ENCODE data around the gene EPGN. TPM values are rescaled to one million over a fixed set of nuclear protein-coding genes. Genes with fewer than 3 reads are reported as not detected.

EPGN gene
- total RNA-seq, 3 donors from 2014 or later = 0.33 to 2.0 TPM; not detected in 1

DNA sequence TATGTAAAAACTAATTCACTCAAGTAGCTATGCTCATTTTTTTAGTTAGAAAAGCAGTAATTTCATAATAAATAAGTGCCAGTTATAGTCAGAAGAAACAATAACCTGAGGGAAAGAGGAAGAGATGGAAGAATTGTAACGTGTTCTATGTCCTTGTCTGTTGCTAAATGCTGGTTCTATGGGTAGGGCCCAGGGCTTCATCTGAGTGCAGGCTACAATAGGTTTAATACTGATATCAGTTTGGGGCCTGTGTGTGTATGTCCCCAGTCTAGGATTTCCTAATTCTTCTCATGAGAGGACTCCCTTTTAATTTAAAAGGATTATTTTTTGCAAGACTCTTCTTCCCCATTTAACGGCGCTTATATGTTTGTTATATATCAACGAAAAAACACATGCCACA is 53.4 kb downstream of the EPGN start:
- no peak overlapping the region for H3K4me3 ChIP-seq
- no peak for DNase-seq (ENCODE audit: low spot score in 2 of 2)
- H3K27ac ChIP-seq = no peak overlapping the region
- H3K27me3 ChIP-seq = peaks cover 0 to 6% of the 10 kb centered on the region in 2 donors
- TF ChIP-seq, protein P1, sequence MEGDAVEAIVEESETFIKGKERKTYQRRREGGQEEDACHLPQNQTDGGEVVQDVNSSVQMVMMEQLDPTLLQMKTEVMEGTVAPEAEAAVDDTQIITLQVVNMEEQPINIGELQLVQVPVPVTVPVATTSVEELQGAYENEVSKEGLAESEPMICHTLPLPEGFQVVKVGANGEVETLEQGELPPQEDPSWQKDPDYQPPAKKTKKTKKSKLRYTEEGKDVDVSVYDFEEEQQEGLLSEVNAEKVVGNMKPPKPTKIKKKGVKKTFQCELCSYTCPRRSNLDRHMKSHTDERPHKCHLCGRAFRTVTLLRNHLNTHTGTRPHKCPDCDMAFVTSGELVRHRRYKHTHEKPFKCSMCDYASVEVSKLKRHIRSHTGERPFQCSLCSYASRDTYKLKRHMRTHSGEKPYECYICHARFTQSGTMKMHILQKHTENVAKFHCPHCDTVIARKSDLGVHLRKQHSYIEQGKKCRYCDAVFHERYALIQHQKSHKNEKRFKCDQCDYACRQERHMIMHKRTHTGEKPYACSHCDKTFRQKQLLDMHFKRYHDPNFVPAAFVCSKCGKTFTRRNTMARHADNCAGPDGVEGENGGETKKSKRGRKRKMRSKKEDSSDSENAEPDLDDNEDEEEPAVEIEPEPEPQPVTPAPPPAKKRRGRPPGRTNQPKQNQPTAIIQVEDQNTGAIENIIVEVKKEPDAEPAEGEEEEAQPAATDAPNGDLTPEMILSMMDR (IDR thresholded peaks at IDR 0.05) = no peak
- TF ChIP-seq POLR2AphosphoS5 (IDR thresholded peaks at IDR 0.05) (no peak), POLR2A (IDR thresholded peaks at IDR 0.05) (no peak)
- no peaks in the 10 kb centered on the region for H3K36me3 ChIP-seq
- intact Hi-C loops (cut with DNase I; ENCODE audit: low total_unique reads) = no loop called here
- H3K4me1 ChIP-seq = no peaks in the 10 kb centered on the region
- no peaks in the 10 kb centered on the region for H3K9me3 ChIP-seq

DNA sequence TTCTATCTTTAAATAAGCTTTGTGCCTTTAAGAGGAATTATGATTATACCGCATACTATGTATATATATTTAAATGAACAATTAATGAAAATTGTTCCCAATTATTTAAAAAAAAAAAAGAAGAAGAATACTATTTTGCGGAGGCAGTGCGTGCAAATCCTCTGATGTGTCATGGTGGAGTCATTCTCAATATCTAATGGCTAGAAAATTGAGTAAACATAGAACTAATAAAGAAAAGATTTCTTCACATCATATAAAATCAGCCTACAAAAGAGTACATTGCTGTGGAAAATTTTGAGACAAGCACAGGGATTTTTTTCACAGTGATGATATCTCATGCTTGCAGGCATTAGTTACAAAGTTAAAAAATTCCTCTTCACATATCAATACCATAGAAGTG is 54.1 kb downstream of the EPGN start:
- Histone ChIP-seq H3K27me3 (peaks cover 0 to 6% of the 10 kb centered on the region in 2 donors), H3K9me3 (no peaks in the 10 kb centered on the region), H3K4me1 (no peaks in the 10 kb centered on the region), H3K4me3 (no peak overlapping the region), H3K36me3 (no peaks in the 10 kb centered on the region), H3K27ac (no peak overlapping the region)
- no peak for TF ChIP-seq POLR2A (IDR thresholded peaks at IDR 0.05)
- TF ChIP-seq, protein P1 (IDR thresholded peaks at IDR 0.05) = no peak
- TF ChIP-seq POLR2AphosphoS5 (IDR thresholded peaks at IDR 0.05) = no peak
- intact Hi-C loops (cut with DNase I; ENCODE audit: low total_unique reads) = no loop called here
- no peak for DNase-seq (ENCODE audit: low spot score in 2 of 2)

DNA sequence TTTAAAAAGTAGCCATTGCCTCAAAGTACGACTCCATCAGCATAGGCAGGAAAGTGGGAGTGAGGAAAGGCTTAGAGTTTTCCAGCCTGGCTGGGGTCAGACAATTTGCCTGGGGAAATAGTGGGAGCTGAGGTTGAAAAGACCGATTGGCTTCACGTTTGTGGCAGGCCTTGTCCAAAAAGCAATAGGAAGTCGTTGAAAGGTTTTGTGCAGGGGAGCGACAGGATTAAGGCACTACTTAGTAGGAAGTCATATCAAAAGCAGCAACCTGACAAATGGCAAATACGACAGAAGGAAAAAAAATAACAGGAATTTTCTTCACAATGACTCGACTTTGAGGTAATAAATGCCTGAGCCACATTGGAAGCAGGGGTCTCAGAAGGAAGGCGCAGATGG is 56.0 kb downstream of the EPGN start:
- no peaks in the 10 kb centered on the region for H3K36me3 ChIP-seq
- H3K27ac ChIP-seq = peak overlapping the region in 1 of 2 donors; percentile 60
- TF ChIP-seq, protein P1 (IDR thresholded peaks at IDR 0.05) = no peak
- no peak for TF ChIP-seq POLR2A (IDR thresholded peaks at IDR 0.05)
- TF ChIP-seq POLR2AphosphoS5 (IDR thresholded peaks at IDR 0.05) = no peak
- H3K4me3 ChIP-seq = peak overlapping the region in 1 of 3 donors; percentile 67
- H3K27me3 ChIP-seq = peaks cover 0 to 6% of the 10 kb centered on the region in 2 donors
- intact Hi-C loops (cut with DNase I; ENCODE audit: low total_unique reads) = no loop called here
- H3K4me1 ChIP-seq = no peaks in the 10 kb centered on the region
- H3K9me3 ChIP-seq = no peaks in the 10 kb centered on the region
- no peak for DNase-seq (ENCODE audit: low spot score in 2 of 2)

DNA sequence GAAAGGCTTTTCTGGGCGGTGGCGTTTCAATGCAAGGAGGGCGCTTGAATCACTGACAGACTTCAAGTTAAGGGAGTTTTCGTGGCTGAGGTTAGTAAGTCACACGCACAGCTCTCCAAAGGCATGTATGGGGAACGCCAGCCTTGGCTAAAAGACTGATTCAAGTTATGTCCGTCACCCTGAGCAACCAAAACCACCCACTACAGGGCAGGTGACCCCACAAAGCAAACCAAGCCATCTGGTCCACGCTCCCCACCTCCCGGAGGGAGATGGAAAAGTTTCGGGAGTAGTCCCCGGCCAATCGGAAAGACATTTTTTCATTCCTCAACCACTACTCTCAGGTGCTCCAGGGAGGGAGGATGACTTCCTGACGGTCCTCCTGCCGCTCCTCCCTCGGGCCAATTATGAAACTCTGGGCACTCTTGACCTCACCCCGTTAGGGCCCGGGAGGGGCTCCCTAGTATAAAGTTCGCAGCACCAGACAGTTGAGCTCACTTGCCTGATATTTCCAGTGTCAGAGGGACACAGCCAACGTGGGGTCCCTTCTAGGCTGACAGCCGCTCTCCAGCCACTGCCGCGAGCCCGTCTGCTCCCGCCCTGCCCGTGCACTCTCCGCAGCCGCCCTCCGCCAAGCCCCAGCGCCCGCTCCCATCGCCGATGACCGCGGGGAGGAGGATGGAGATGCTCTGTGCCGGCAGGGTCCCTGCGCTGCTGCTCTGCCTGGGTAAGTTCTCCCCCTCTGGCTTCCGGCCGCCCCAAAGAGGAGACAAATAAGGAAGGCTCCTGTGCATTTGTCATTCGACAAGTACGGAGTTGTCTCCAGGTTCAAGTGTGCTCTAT is 56.6 kb downstream of the EPGN start, which contains the start of gene EREG:
Gene EREG (plus strand): TSS at position 494 of the 840 bp plus-strand sequence. CDS start 164 bp downstream, at position 658.
- Histone ChIP-seq H3K9me3 (no peaks in the 10 kb centered on the region), H3K36me3 (no peaks in the 10 kb centered on the region), H3K27ac (peak within 1 kb of the TSS in 1 of 2 donors; percentile 60), H3K4me3 (peak within 1 kb of the TSS; percentile 28 to 67 (median 44)), H3K27me3 (peaks cover 0 to 6% of the 10 kb centered on the region in 2 donors), H3K4me1 (no peaks in the 10 kb centered on the region)
- intact Hi-C loops (cut with DNase I; ENCODE audit: low total_unique reads) = no loop called here
- TF ChIP-seq POLR2AphosphoS5 (IDR thresholded peaks at IDR 0.05) = no peak
- TF ChIP-seq POLR2A (IDR thresholded peaks at IDR 0.05) = no peak
- TF ChIP-seq, protein P1 (IDR thresholded peaks at IDR 0.05) = no peak
- no peak for DNase-seq (ENCODE audit: low spot score in 2 of 2)

DNA sequence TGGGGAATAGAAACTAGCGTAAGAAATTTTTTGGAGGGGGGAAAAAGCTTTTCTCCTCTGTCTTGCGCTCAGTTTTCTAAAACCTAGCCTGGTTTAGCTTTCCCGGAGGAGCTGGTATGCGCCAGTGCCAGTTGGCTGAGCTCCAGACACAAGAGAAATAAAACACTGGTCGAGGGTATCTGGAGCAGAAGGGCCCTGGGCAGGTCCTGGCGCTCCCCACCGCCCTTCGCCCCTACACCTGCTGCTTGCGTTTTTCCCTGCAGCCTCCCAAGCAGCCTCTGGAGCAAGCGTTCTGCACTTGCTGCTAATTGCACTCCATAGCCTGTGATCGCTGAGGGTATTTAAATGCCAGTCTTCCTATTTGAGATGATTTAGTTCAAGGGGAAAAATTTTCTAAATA is 57.5 kb downstream of the EPGN start:
- H3K9me3 ChIP-seq = no peaks in the 10 kb centered on the region
- no peaks in the 10 kb centered on the region for H3K4me1 ChIP-seq
- H3K4me3 ChIP-seq = peak overlapping the region in 2 of 3 donors; percentile 44 to 67
- H3K27me3 ChIP-seq = peaks cover 0 to 6% of the 10 kb centered on the region in 2 donors
- intact Hi-C loops (cut with DNase I; ENCODE audit: low total_unique reads) = no loop called here
- no peak overlapping the region for H3K27ac ChIP-seq
- no peak for TF ChIP-seq POLR2AphosphoS5 (IDR thresholded peaks at IDR 0.05)
- no peak for TF ChIP-seq POLR2A (IDR thresholded peaks at IDR 0.05)
- TF ChIP-seq, protein P1 (IDR thresholded peaks at IDR 0.05) = no peak
- no peaks in the 10 kb centered on the region for H3K36me3 ChIP-seq
- no peak for DNase-seq (ENCODE audit: low spot score in 2 of 2)

Data from breast epithelium (tissue), 4 donors.